Gastrocnemius medialis (tissue), 4 donors: ENCODE data around the gene KDM8. TPM values are rescaled to one million over a fixed set of nuclear protein-coding genes. Genes with fewer than 3 reads are reported as not detected.
A peak's percentile ranks its signal among the peaks of the same experiment; 100 is the strongest.
"Not testable (repeated sequence)": the region's sequence is repeated elsewhere in the genome, so short reads cannot be mapped to it uniquely, and the experiment has no call there.

Source experiments
- ATAC-seq, 2 donors: fragments of 150-250 bp; one replicate each; pipeline ENCODE4 v1.9.1; 2016
- DNase-seq, 2 donors: peaks; one replicate each; pipeline ENCODE4 v3.0.0-alpha.2; 2019
- H3K27ac ChIP-seq, 4 donors: fragments of 200-600 bp; sonication (generic); 1 replicate in 1 of 4; 2 replicates in 3 of 4; pipeline ENCODE4 v1.5.1; 2016 to 2018; ENCODE audit warnings: mild to moderate bottlenecking in 2 of 4, moderate library complexity in 1 of 4
- H3K27me3 ChIP-seq, 3 donors: fragments of 200-600 bp; sonication (generic) in 2 of 3; 1 replicate in 1 of 3; 2 replicates in 2 of 3; pipeline versions ENCODE4 v1.5.1 to v1.6.0; 2016 to 2019; ENCODE audit warnings: mild to moderate bottlenecking in 1 of 3, moderate library complexity in 1 of 3
- H3K36me3 ChIP-seq, 2 donors: fragments of 200-600 bp; sonication (generic) in 1 of 2; one replicate each; pipeline ENCODE4 v1.5.1; 2017 to 2018
- H3K4me1 ChIP-seq, 2 donors: fragments of 200-600 bp; sonication (generic) in 1 of 2; one replicate each; pipeline ENCODE4 v1.5.1; 2016 to 2017; ENCODE audit warnings: mild to moderate bottlenecking in 2 of 2
- H3K4me3 ChIP-seq, 4 donors: fragments of 200-600 bp; sonication (generic) in 3 of 4; 1 replicate in 1 of 4; 2 replicates in 3 of 4; pipeline ENCODE4 v1.5.1; 2016 to 2019; ENCODE audit warnings: mild to moderate bottlenecking in 2 of 4
- H3K9me3 ChIP-seq, 3 donors: fragments of 200-600 bp; sonication (generic) in 2 of 3; 1 replicate in 1 of 3; 2 replicates in 2 of 3; pipeline ENCODE4 v1.5.1; 2016 to 2019
- CTCF ChIP-seq, 5 experiments: fragments of 450-650 bp in 3 of 5; fragments of 200-600 bp in 2 of 5; sonication (generic) in 2 of 5; IDR thresholded peaks in 4 of 5; conservative IDR thresholded peaks in 1 of 5; 1 replicate in 4 of 5; 2 replicates in 1 of 5; pipeline ENCODE4 v1.5.1; 2016 to 2019; ENCODE audit warnings: antibody characterized with exemption in 5 of 5, mild to moderate bottlenecking in 3 of 5, moderate library complexity in 3 of 5
- POLR2A ChIP-seq, 2 donors: fragments of 450-650 bp; IDR thresholded peaks; one replicate each; pipeline ENCODE4 v1.6.1; 2017; ENCODE audit warnings: antibody characterized with exemption in 2 of 2, mild to moderate bottlenecking in 2 of 2, moderate library complexity in 2 of 2
- in situ Hi-C, 4 donors: fragments of 200-750 bp; cut with MboI; loops; one replicate each; pipeline versions ENCODE4 v1.15.0 to v1.8.0; 2017; ENCODE audit warnings: low sequenced_read_pairs in 4 of 4
- intact Hi-C: fragments of 100-400 bp; cut with DNase I; formaldehyde crosslinking; loops from one replicate; pipeline ENCODE4 v1.15.1; 2023; ENCODE audit warnings: low total_unique reads
- total RNA-seq, 4 donors: library from RNA; depleted of rRNA; stranded (reverse); fragments of >200 nt; gene quantifications; one replicate each; pipeline versions ENCODE4 v1.1.0 to v1.2.3, GENCODE V29; 2016

The KDM8 gene
- total RNA-seq, 4 donors from 2014 or later, result 3.2 to 6.3 (median 5.1) TPM

GRCh38 chr16:27243725-27244362 is 40.5 kb downstream of the KDM8 start:
- intact Hi-C loops (no loop called here), in situ Hi-C loops (loop anchor here in 1 of 4 donors (25.0 kb wide), 1 partner anchor 118 kb away; no protein-coding TSS in a partner anchor)
- Histone ChIP-seq H3K27me3 (no peaks in the 10 kb centered on the region), H3K9me3 (no peaks in the 10 kb centered on the region), H3K4me3 (no peak overlapping the region), H3K27ac (peak overlapping the region; percentile 39 to 65 (median 56)), H3K36me3 (no peaks in the 10 kb centered on the region), H3K4me1 (peaks cover 31 to 39% of the 10 kb centered on the region in 2 donors)
- TF ChIP-seq CTCF (IDR thresholded peaks at IDR 0.05 in 4 of 5, conservative IDR thresholded peaks at IDR 0.05 in 1 of 5) (no peak), POLR2A (IDR thresholded peaks at IDR 0.05) (no peak)
- ATAC-seq, result no peak
- DNase-seq, result no peak

- DNase-seq (no peak), ATAC-seq (no peak)
- Histone ChIP-seq H3K27me3 (no peaks in the 10 kb centered on the region), H3K9me3 (no peaks in the 10 kb centered on the region), H3K36me3 (no peaks in the 10 kb centered on the region), H3K4me3 (no peak overlapping the region), H3K27ac (peak overlapping the region in 3 of 4 donors; percentile 59 to 67 (median 65)), H3K4me1 (peaks cover 31 to 39% of the 10 kb centered on the region in 2 donors)
- intact Hi-C loops (no loop called here), in situ Hi-C loops (loop anchor here in 1 of 4 donors (25.0 kb wide), 1 partner anchor 118 kb away; no protein-coding TSS in a partner anchor)
- TF ChIP-seq POLR2A (IDR thresholded peaks at IDR 0.05) (no peak), CTCF (IDR thresholded peaks at IDR 0.05 in 4 of 5, conservative IDR thresholded peaks at IDR 0.05 in 1 of 5) (no peak)
Observed at GRCh38 chr16:27244363-27244755, 41.0 kb downstream of the KDM8 start.

GRCh38 chr16:27245276-27246172 is 42.2 kb downstream of the KDM8 start:
- Histone ChIP-seq H3K4me3 (no peak overlapping the region), H3K9me3 (no peaks in the 10 kb centered on the region), H3K4me1 (peaks cover 31 to 39% of the 10 kb centered on the region in 2 donors), H3K36me3 (no peaks in the 10 kb centered on the region), H3K27me3 (no peaks in the 10 kb centered on the region), H3K27ac (peak overlapping the region; percentile 27 to 67 (median 62))
- ATAC-seq (peak; percentile 82 to 93), DNase-seq (no peak)
- TF ChIP-seq CTCF (IDR thresholded peaks at IDR 0.05 in 4 of 5, conservative IDR thresholded peaks at IDR 0.05 in 1 of 5) (no peak), POLR2A (IDR thresholded peaks at IDR 0.05) (no peak)
- intact Hi-C loops, result no loop called here
- in situ Hi-C loops, result loop anchor here in 1 of 4 donors (25.0 kb wide), 1 partner anchor 117 kb away; no protein-coding TSS in a partner anchor

- in situ Hi-C loops, result loop anchor here in 1 of 4 donors (25.0 kb wide), 1 partner anchor 116 kb away; no protein-coding TSS in a partner anchor
- ATAC-seq (no peak), DNase-seq (no peak)
Observed at GRCh38 chr16:27246439-27246838, 43.1 kb downstream of the KDM8 start.

GRCh38 chr16:27247076-27247475 is 43.8 kb downstream of the KDM8 start:
- H3K4me3 ChIP-seq, intact Hi-C loops, H3K27ac ChIP-seq, ATAC-seq, DNase-seq, H3K36me3 ChIP-seq, H3K9me3 ChIP-seq, H3K27me3 ChIP-seq: not testable (repeated sequence)
- in situ Hi-C loops, result loop anchor here in 1 of 4 donors (25.0 kb wide), 1 partner anchor 115 kb away; no protein-coding TSS in a partner anchor
- peaks cover 31 to 37% of the 10 kb centered on the region in 2 donors for H3K4me1 ChIP-seq

More at GRCh38 chr16:27246439-27246838, 43.1 kb downstream of the KDM8 start:
- TF ChIP-seq POLR2A (IDR thresholded peaks at IDR 0.05) (no peak), CTCF (IDR thresholded peaks at IDR 0.05 in 4 of 5, conservative IDR thresholded peaks at IDR 0.05 in 1 of 5) (no peak)
- Histone ChIP-seq H3K36me3 (no peaks in the 10 kb centered on the region), H3K4me3 (no peak overlapping the region), H3K27me3 (no peaks in the 10 kb centered on the region), H3K9me3 (no peaks in the 10 kb centered on the region), H3K4me1 (peaks cover 31 to 39% of the 10 kb centered on the region in 2 donors), H3K27ac (peak overlapping the region in 1 of 4 donors; percentile 59)
- intact Hi-C loops, result no loop called here
